K562 (cell line): ENCODE data around the gene PSMC2. TPM values are rescaled to one million over a fixed set of nuclear protein-coding genes. Genes with fewer than 3 reads are reported as not detected.

Experiments used
- ATAC-seq: fragments of 200-7000 bp; cut with Tn5 transposase; 3 replicates; pipeline ENCODE4 v1.9.1; 2020; ENCODE audit warnings: moderate library complexity
- BruUV-seq: library from RNA; stranded (reverse); fragments of 400-500 nt; replicated peaks from 2 replicates; lab custom pipeline; 2021; lab: Mats Ljungman, UMichigan
- CTCF ChIA-PET: fragments of 300-600 bp; formaldehyde crosslinking; extraction: SDS; loops from one replicate; lab custom pipeline; 2021; ENCODE audit warnings: low intra/inter-chr PET ratio; lab: Yijun Ruan, JAX
- POLR2A ChIA-PET: fragments of 300-600, 350-650 bp; sonication (Branson Sonifier 250); formaldehyde crosslinking; extraction: SDS; loops from one replicate; lab custom pipeline; 2021; ENCODE audit warnings: antibody characterized with exemption, inconsistent platforms; lab: Yijun Ruan, JAX
- DNase-seq, 4 experiments: peaks; one replicate each; pipeline versions ENCODE4 v3.0.0 to v3.0.0-alpha.2; 2011 to 2018; ENCODE audit warnings: low spot score in 3 of 4, mixed read lengths in 3 of 4; ENCODE audit errors: extremely low read depth in 1 of 4
- FAIRE-seq: peaks from 2 replicates; lab custom pipeline; 2011; peaks lifted over from hg19 to GRCh38; lab: Jason Lieb, UNC
- H2AFZ ChIP-seq: 2 replicates; pipeline ENCODE4 v1.6.0; 2011; ENCODE audit warnings: low read depth, low read length, control low read depth, inconsistent platforms
- H3K27ac ChIP-seq: fragments of 200-600 bp; 3 replicates; pipeline ENCODE4 v1.8.0; 2011; ENCODE audit warnings: low read depth, mild to moderate bottlenecking, control low read depth, inconsistent platforms, low read length, moderate library complexity, mixed read lengths; ENCODE audit errors: extremely low read depth
- H3K27me3 ChIP-seq, 2 experiments: fragments of 300-600 bp in 1 of 2; 2 replicates in 1 of 2; 3 replicates in 1 of 2; pipeline versions ENCODE4 v1.6.0 to v1.8.0; 2011; ENCODE audit warnings: inconsistent platforms in 2 of 2, low read length in 2 of 2, mild to moderate bottlenecking in 1 of 2, mixed read lengths in 1 of 2, moderate library complexity in 1 of 2; ENCODE audit not compliant: control insufficient read depth in 2 of 2, insufficient read depth in 2 of 2
- H3K36me3 ChIP-seq: fragments of 300-600 bp; 3 replicates; pipeline ENCODE4 v1.8.0; 2011; ENCODE audit warnings: mild to moderate bottlenecking, low read length, inconsistent platforms; ENCODE audit not compliant: control insufficient read depth, insufficient read depth
- H3K4me1 ChIP-seq, 2 experiments: fragments of 200-600 bp in 1 of 2; replicated peaks in 1 of 2; 2 replicates in 1 of 2; 3 replicates in 1 of 2; pipeline versions ENCODE4 v1.5.1 to v1.8.0; 2011; ENCODE audit warnings: inconsistent platforms in 2 of 2, low read length in 2 of 2, mild to moderate bottlenecking in 1 of 2, mixed read lengths in 1 of 2, moderate library complexity in 1 of 2; ENCODE audit not compliant: control insufficient read depth in 2 of 2, insufficient read depth in 2 of 2
- H3K4me2 ChIP-seq: 2 replicates; pipeline ENCODE4 v1.6.1; 2011; ENCODE audit warnings: low read length, control low read depth, inconsistent platforms, mixed read lengths; ENCODE audit not compliant: insufficient read depth
- H3K4me3 ChIP-seq: fragments of 200-600 bp; sonication (generic), shearing (Covaris generic); 2 replicates; pipeline ENCODE4 v1.5.1; 2016; ENCODE audit warnings: control low read depth, inconsistent platforms
- H3K79me2 ChIP-seq: fragments of 200-600 bp; 3 replicates; pipeline ENCODE4 v1.8.0; 2011; ENCODE audit warnings: low read length, inconsistent platforms; ENCODE audit not compliant: control insufficient read depth, insufficient read depth
- H3K9ac ChIP-seq, 2 experiments: 2 replicates each; pipeline versions ENCODE4 v1.6.0 to v1.6.1; 2011; ENCODE audit warnings: low read depth in 2 of 2, low read length in 2 of 2, control low read depth in 1 of 2, inconsistent platforms in 1 of 2, mild to moderate bottlenecking in 1 of 2, mixed read lengths in 1 of 2; ENCODE audit not compliant: insufficient read depth in 1 of 2
- H3K9me1 ChIP-seq: one replicate; pipeline ENCODE4 v1.6.0; 2011; ENCODE audit warnings: inconsistent platforms, mild to moderate bottlenecking, low read length, moderate library complexity; ENCODE audit not compliant: control insufficient read depth, insufficient read depth
- H3K9me3 ChIP-seq: replicated peaks from 2 replicates; pipeline ENCODE4 v1.5.1; 2011; ENCODE audit warnings: low read depth, low read length, inconsistent platforms; ENCODE audit not compliant: control insufficient read depth, insufficient read depth
- H4K20me1 ChIP-seq: replicated peaks from 2 replicates; pipeline ENCODE4 v1.6.1; 2011; ENCODE audit warnings: low read length, inconsistent platforms, mixed read lengths; ENCODE audit not compliant: control insufficient read depth, insufficient read depth
- CSDE1 ChIP-seq, 2 experiments: fragments of 450-650 bp; IDR thresholded peaks; 2 replicates each; pipeline ENCODE4 v1.6.1; 2016; ENCODE audit warnings: mild to moderate bottlenecking in 1 of 2
- DIDO1 ChIP-seq: fragments of 450-650 bp; IDR thresholded peaks from 2 replicates; pipeline ENCODE4 v1.6.1; 2016; ENCODE audit warnings: low read depth, missing biosample characterization, missing genetic modification characterization
- FOXK2 ChIP-seq, 2 experiments: fragments of 450-650 bp; IDR thresholded peaks in 1 of 2; conservative IDR thresholded peaks in 1 of 2; 2 replicates each; pipeline ENCODE4 v1.6.1; 2016; ENCODE audit warnings: low read depth in 2 of 2, mild to moderate bottlenecking in 1 of 2
- MYBL2 ChIP-seq, 2 experiments: fragments of 450-650 bp in 1 of 2; sonication (generic) in 1 of 2; formaldehyde crosslinking in 1 of 2; IDR thresholded peaks; 2 replicates each; pipeline versions ENCODE4 v1.6.1 to v1.8.1; 2017 to 2022; ENCODE audit warnings: borderline replicate concordance in 1 of 2, inconsistent platforms in 1 of 2, low read depth in 1 of 2, mild to moderate bottlenecking in 1 of 2, missing genetic modification reagents in 1 of 2, moderate library complexity in 1 of 2
- NR2C2 ChIP-seq, 2 experiments: fragments of 200-800 bp in 1 of 2; sonication (Bioruptor generic) in 1 of 2; sonication (generic) in 1 of 2; formaldehyde crosslinking in 1 of 2; IDR thresholded peaks; 2 replicates each; pipeline versions ENCODE4 v1.6.1 to v1.8.0; 2016 to 2022; ENCODE audit warnings: mild to moderate bottlenecking in 1 of 2, missing compliant biosample characterization in 1 of 2, missing genetic modification characterization in 1 of 2, missing genetic modification reagents in 1 of 2
- NR4A1 ChIP-seq, 2 experiments: fragments of 250-450 bp in 1 of 2; fragments of 450-650 bp in 1 of 2; sonication (Bioruptor Pico) in 1 of 2; IDR thresholded peaks; 2 replicates each; pipeline versions ENCODE4 v1.4.0 to v1.6.1; 2016 to 2020; ENCODE audit warnings: mild to moderate bottlenecking in 2 of 2, missing compliant biosample characterization in 1 of 2, missing genetic modification characterization in 1 of 2, moderate library complexity in 1 of 2
- TOE1 ChIP-seq, 2 experiments: fragments of 450-650 bp in 1 of 2; sonication (generic) in 1 of 2; formaldehyde crosslinking in 1 of 2; IDR thresholded peaks; 2 replicates each; pipeline versions ENCODE4 v1.7.1 to v1.8.0; 2016 to 2022; ENCODE audit warnings: borderline replicate concordance in 2 of 2, mild to moderate bottlenecking in 2 of 2, antibody characterized with exemption in 1 of 2, inconsistent platforms in 1 of 2, low read depth in 1 of 2, missing genetic modification reagents in 1 of 2, moderate library complexity in 1 of 2
- TSC22D4 ChIP-seq: fragments of 450-650 bp; IDR thresholded peaks from 2 replicates; pipeline ENCODE4 v1.6.1; 2016; ENCODE audit warnings: missing genetic modification characterization, missing biosample characterization, control low read depth
- ZBTB17 ChIP-seq: fragments of 450-650 bp; formaldehyde crosslinking; IDR thresholded peaks from 2 replicates; pipeline ENCODE4 v1.4.0; 2020; ENCODE audit warnings: mild to moderate bottlenecking
- ZNF707 ChIP-seq: fragments of 250-450 bp; sonication (Bioruptor Pico); conservative IDR thresholded peaks from 2 replicates; pipeline ENCODE4 v1.8.0; 2022; ENCODE audit warnings: inconsistent platforms, mild to moderate bottlenecking, moderate library complexity
- WGBS: fragments of 100-300 bp; shearing (Covaris generic); methylation state at CpG from one replicate; pipeline ENCODE4 v1.1.6; 2016; ENCODE audit warnings: low coverage, mixed read lengths; ENCODE audit not compliant: insufficient coverage; ENCODE audit errors: missing lambda C conversion rate; 5-methylcytosine and 5-hydroxymethylcytosine counted together
- in situ Hi-C: fragments of 300-500 bp; cut with MboI; formaldehyde crosslinking; loops from 4 replicates; pipeline ENCODE4 v1.15.0; 2018; ENCODE audit warnings: inconsistent platforms, mixed read lengths
- intact Hi-C: fragments of 100-400 bp; cut with micrococcal nuclease; formaldehyde crosslinking; loops from 2 replicates; pipeline ENCODE4 v1.14.2; 2022
- polyA plus RNA-seq, 8 experiments: library from polyadenylated mRNA; depleted of rRNA in 4 of 8; stranded (reverse) in 5 of 8; unstranded in 3 of 8; fragments of >200 nt; fragmentation: Nextera tagmentation in 2 of 8; fragmentation: Illumina TruSeq in 1 of 8; extraction: Ambion mirVana in 2 of 8; extraction: Trizol in 1 of 8; gene quantifications; 2 replicates each; pipeline versions ENCODE4 v1.2.1 to v1.2.3, GENCODE V29; 2011 to 2014; ENCODE audit warnings: inconsistent platforms in 1 of 8, missing spikeins in 1 of 8
- total RNA-seq, 7 experiments: library from RNA; depleted of rRNA in 6 of 7; stranded (reverse); fragments of >200 nt in 6 of 7; fragmentation: Illumina TruSeq in 2 of 7; extraction: Trizol in 2 of 7; gene quantifications; 2 replicates each; pipeline versions ENCODE4 v1.2.1 to v1.2.3, GENCODE V29; 2011 to 2021; ENCODE audit warnings: low replicate concordance in 1 of 7
- TF ChIP-seq, protein P1 (sequence below): fragments of 450-650 bp; IDR thresholded peaks from 2 replicates; pipeline ENCODE4 v1.6.1; 2016; ENCODE audit warnings: borderline replicate concordance
- TF ChIP-seq, protein P2 (sequence below), 2 experiments: fragments of 450-650 bp in 1 of 2; IDR thresholded peaks; 2 replicates each; pipeline ENCODE4 v1.6.1; 2011 to 2017; ENCODE audit warnings: low read depth in 2 of 2, antibody characterized with exemption in 1 of 2, borderline replicate concordance in 1 of 2, low read length in 1 of 2, mild to moderate bottlenecking in 1 of 2, mixed read lengths in 1 of 2; ENCODE audit not compliant: control insufficient read depth in 1 of 2

Gene PSMC2
- total and polyA plus RNA-seq, 9 of the 15 experiments (the other 6 are each of a cell fraction or from before 2014, with no cell fraction given): 316 to 1,105 (median 511) TPM

DNA sequence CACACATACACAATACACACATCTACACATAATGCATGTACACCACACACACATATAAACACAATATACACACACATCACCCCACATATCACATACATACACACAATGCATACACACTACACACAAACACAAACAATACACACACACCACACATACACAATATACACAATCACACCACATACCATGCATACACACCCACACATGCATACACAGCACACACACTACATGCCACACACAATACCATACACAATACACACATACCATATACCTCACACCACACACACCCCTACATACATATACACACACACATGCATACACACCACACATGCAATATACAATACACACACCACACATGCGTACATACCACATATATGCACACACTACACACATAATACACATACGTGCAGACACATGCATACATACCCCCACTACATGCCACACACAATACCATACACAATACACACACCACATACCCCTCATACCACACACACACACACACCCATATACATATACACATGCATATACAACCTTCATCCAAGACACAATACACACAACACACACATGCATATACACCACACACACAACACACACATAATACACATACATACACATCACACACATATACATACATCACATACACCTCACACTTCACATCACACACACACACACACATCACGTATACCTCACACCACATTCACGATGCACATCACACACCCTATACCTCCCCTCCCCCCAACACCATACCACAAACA lies 34.0 kb downstream of the PSMC2 start:
- H3K4me1 ChIP-seq: peaks cover 4 to 18% of the 10 kb centered on the region in 2 experiments; a peak in 4 of 5 replicates
- no TSS peak for BruUV-seq
- intact Hi-C loops: no loop called here
- no peak overlapping the region for H3K4me3 ChIP-seq
- 20% methylated on average over 4 of the region's 4 CpGs for WGBS
- no peak; the same call in 2 of the 3 replicates for ATAC-seq
- no peak overlapping the region for H3K9ac ChIP-seq
- H3K9me1 ChIP-seq: peaks cover 3% of the 10 kb centered on the region
- H3K27ac ChIP-seq: peak overlapping the region; percentile 25; the same call in 1 of the 3 replicates
- H4K20me1 ChIP-seq: no peaks in the 10 kb centered on the region; the same call in 1 of the 2 replicates
- CTCF ChIA-PET: no interaction called here
- POLR2A ChIA-PET: no interaction called here
- FAIRE-seq: peak; percentile 65
- H3K79me2 ChIP-seq: no peaks in the 10 kb centered on the region
- H3K9me3 ChIP-seq: no peaks in the 10 kb centered on the region; the same call in 1 of the 2 replicates
- no peaks in the 10 kb centered on the region; the same call in 2 of the 3 replicates for H3K36me3 ChIP-seq
- in situ Hi-C loops: no loop called here
- H3K4me2 ChIP-seq: peak overlapping the region; percentile 67
- no peaks in the 10 kb centered on the region; a peak in 1 of 5 replicates for H3K27me3 ChIP-seq
- peak overlapping the region; percentile 79 for H2AFZ ChIP-seq
- no peak for DNase-seq
- TF ChIP-seq, protein P1, sequence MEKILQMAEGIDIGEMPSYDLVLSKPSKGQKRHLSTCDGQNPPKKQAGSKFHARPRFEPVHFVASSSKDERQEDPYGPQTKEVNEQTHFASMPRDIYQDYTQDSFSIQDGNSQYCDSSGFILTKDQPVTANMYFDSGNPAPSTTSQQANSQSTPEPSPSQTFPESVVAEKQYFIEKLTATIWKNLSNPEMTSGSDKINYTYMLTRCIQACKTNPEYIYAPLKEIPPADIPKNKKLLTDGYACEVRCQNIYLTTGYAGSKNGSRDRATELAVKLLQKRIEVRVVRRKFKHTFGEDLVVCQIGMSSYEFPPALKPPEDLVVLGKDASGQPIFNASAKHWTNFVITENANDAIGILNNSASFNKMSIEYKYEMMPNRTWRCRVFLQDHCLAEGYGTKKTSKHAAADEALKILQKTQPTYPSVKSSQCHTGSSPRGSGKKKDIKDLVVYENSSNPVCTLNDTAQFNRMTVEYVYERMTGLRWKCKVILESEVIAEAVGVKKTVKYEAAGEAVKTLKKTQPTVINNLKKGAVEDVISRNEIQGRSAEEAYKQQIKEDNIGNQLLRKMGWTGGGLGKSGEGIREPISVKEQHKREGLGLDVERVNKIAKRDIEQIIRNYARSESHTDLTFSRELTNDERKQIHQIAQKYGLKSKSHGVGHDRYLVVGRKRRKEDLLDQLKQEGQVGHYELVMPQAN: 0 out of 2 replicates have a peak, but pooled peaks have one; percentile 25
- TF ChIP-seq DIDO1 (tag) (0 out of 2 replicates have a peak, but pooled peaks have one; percentile 29), FOXK2 (conservative IDR thresholded peaks at IDR 0.05 in 1 of 2, IDR thresholded peaks at IDR 0.05 in 1 of 2; ENCODE audit: low read depth in 2 of 2) (0 out of 4 replicates have a peak, but pooled peaks of 1 of the 2 experiments have one; percentile 16), TOE1 (IDR thresholded peaks at IDR 0.05; ENCODE audit: borderline replicate concordance) (0 out of 2 replicates have a peak, but pooled peaks have one; percentile 19), TOE1 (CRISPR knock-in tag; IDR thresholded peaks at IDR 0.05; ENCODE audit: borderline replicate concordance, low read depth) (no peak), CSDE1 (IDR thresholded peaks at IDR 0.05) (no peak), NR2C2 (CRISPR knock-in tag; IDR thresholded peaks at IDR 0.05) (0 out of 2 replicates have a peak, but pooled peaks have one; percentile 32), NR2C2 (tag; IDR thresholded peaks at IDR 0.05) (no peak), TSC22D4 (tag) (peak; percentile 84), ZNF707 (CRISPR knock-in tag) (no peak), ZBTB17 (CRISPR knock-in tag) (no peak), NR4A1 (CRISPR knock-in tag; IDR thresholded peaks at IDR 0.05) (no peak), NR4A1 (tag; IDR thresholded peaks at IDR 0.05) (no peak), MYBL2 (IDR thresholded peaks at IDR 0.05; ENCODE audit: low read depth) (no peak), MYBL2 (CRISPR knock-in tag; IDR thresholded peaks at IDR 0.05; ENCODE audit: borderline replicate concordance) (no peak)
- TF ChIP-seq, protein P2, sequence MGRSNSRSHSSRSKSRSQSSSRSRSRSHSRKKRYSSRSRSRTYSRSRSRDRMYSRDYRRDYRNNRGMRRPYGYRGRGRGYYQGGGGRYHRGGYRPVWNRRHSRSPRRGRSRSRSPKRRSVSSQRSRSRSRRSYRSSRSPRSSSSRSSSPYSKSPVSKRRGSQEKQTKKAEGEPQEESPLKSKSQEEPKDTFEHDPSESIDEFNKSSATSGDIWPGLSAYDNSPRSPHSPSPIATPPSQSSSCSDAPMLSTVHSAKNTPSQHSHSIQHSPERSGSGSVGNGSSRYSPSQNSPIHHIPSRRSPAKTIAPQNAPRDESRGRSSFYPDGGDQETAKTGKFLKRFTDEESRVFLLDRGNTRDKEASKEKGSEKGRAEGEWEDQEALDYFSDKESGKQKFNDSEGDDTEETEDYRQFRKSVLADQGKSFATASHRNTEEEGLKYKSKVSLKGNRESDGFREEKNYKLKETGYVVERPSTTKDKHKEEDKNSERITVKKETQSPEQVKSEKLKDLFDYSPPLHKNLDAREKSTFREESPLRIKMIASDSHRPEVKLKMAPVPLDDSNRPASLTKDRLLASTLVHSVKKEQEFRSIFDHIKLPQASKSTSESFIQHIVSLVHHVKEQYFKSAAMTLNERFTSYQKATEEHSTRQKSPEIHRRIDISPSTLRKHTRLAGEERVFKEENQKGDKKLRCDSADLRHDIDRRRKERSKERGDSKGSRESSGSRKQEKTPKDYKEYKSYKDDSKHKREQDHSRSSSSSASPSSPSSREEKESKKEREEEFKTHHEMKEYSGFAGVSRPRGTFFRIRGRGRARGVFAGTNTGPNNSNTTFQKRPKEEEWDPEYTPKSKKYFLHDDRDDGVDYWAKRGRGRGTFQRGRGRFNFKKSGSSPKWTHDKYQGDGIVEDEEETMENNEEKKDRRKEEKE (IDR thresholded peaks at IDR 0.05; ENCODE audit: borderline replicate concordance in 1 of 2, control insufficient read depth in 1 of 2, low read depth in 2 of 2, low read length in 1 of 2): 0 out of 4 replicates have a peak, but pooled peaks of 1 of the 2 experiments have one; percentile 30
